GM18526 (cell line): ENCODE measurements around the gene CKAP2L.

Experiments used
- POLR2A ChIP-seq: IDR thresholded peaks from 3 replicates; pipeline ENCODE4 v1.6.1; 2011; ENCODE audit not compliant: insufficient read length; ENCODE audit errors: extremely low read depth

CKAP2L gene

DNA sequence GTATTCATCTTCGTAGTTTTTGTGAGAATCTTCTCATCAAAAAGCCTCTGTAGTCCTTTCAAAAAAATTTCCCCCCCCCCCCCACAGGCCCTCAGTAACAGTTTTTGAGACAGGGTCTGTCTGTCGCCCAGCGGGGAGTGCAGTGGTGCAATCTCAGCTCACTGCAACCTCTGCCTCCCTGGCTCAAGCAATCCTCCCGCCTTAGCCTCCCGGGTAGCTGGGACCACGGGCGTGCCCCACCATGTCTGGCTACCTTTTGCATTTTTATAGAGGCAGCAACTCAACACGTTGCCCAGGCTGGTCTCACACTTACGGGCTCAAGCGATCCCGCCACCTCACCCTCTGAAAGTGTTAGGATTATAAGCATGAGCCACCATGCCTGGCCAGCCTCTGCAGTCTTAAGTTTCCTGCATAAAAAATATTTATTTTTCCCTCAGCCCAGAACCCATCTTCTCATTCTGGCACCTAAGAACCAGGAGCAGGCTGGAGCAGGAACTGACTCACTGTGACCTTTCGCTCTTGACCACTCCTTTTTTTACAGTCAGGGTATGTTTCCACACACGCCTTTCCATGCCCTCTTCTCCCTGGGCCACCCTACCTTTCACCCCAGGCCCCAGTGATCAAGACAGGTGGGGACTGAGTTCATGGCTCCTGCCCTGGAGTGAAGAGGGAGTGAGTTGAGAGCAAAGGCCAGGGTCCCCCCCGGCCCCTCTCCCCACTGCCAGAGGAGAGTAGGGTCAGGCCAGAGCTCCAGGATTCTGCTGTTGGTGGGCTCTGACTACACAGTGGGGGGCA lies 76.1 kb downstream of the CKAP2L start:
- TF ChIP-seq POLR2A = no peak

DNA sequence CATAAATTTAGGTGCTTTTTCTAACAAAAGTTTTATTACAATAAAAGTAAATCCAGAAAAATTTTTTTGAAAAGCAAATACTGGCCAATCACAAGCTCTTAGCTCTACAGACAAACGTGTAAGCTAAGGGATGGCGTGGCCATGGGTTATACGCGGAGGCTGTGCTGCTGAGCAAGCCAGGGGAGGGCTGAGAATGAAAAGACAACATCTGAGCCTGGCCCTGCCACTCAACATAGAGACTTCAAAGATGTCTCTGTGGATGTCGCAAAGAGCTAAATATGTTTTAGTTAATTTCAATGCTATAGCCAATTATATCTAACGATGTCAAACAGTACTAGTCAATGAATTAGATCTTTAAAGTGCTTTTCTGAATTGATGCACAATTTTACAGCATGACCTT lies 76.9 kb downstream of the CKAP2L start:
- TF ChIP-seq POLR2A = no peak
